ENCODE measurements around the gene CBFA2T3. TPM values are rescaled to one million over a fixed set of nuclear protein-coding genes. Genes with fewer than 3 reads are reported as not detected.

CBFA2T3 gene
- total RNA-seq, result 1 to 10 TPM in 6 of 8 experiments, under 1 TPM in 2; 0.41 to 3.4 (median 1.2) TPM

DNA sequence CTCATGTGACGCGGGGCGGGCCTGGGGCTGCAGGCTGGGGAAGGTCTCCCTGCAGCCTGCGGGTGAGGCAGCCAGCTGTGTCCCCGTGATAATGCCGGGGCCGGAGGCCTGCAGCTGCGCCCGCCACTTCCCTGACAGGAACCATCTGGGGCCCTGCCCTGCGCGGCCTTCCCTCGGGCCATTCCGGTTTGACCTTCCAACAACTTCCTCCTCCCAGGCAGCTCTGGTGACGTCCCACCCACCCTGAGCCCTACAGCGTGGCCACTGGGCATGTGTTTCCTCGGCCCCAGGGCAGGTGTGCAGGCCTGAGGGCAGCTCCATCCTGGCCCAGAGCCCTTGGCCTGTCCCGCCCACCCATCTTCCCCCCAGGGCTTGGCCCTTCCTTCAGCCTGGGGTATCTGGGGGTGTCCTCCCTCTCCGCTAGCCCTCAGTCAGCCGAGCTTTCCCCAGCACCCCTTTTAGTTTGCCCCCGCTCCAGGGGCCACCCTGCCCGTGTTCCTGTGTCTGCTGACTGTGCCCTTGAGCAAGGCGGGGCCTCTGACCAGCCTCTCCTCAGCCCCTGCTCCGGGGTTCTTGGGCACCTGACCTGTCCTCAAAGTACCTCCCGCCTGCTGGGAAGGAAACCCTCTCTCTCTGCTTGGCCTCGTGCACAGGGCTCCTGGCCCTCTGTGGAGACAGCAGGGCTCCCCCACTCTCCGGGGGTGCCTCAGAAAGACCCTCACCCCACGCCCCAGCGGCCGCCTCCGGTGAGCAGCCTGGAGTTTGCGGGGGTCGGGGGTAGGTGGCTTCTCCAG, at the start of gene CBFA2T3:
TSS of gene CBFA2T3 (minus strand) at position 190 of the 794 bp plus-strand sequence. CDS start 400 bp downstream, outside the sequence.
- WGBS, 10 experiments, result 8 to 50% methylated on average over 2 of the region's 32 CpGs; no CpG with 5 or more reads in 8 of the 10 experiments
- Histone ChIP-seq H3K27ac (peak within 1 kb of the TSS; percentile 74 to 90), H3K4me1 (replicated peaks in 1 of 2) (peaks cover 24 to 33% of the 10 kb centered on the region in 2 donors), H3K4me3 (peak within 1 kb of the TSS in 1 of 5 donors; percentile 14)
- in situ Hi-C loops (cut with MboI; ENCODE audit: low pct_unique_long_range_greater_than_20kb in 2 of 9, low sequenced_read_pairs in 9 of 9, unreplicated experiment in 9 of 9), result no loop called here
- ATAC-seq (replicated peaks in 6 of 8), result peak; percentile 61 to 92 (median 86)

DNA sequence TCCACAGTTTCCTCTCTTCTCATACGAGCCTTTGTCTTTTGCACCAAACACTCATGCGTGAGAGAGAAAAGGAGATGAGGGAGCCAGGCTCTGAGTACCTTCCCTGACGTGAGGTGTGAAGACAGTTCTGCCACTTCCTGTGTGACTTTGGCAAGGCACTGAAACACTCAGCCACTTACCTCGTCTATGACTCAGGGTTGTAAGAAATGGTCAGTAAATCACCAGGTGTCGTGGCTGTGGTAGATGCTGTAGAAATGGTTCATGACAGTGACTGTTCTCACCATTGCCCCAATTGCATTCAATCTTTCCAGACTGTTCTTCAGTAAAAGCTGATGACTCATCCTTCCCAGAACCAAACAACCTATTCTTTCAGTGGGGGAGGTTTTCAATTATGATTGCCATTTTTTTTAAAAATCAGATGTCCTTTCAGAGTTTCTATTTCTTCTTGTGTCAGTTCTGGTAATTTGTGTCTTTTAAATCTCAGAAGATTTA, 49.2 kb upstream of the CBFA2T3 start:
- peak in 4 of 8 experiments; percentile 69 to 97 (median 84) for ATAC-seq (replicated peaks in 6 of 8)
- no peaks in the 10 kb centered on the region for H3K4me1 ChIP-seq (replicated peaks in 1 of 2)
- WGBS, 10 experiments, result 0 to 54% (median 16%) methylated on average over 1 to 4 of the region's 5 CpGs; no CpG with 5 or more reads in 2 of the 10 experiments
- in situ Hi-C loops (cut with MboI; ENCODE audit: low pct_unique_long_range_greater_than_20kb in 2 of 9, low sequenced_read_pairs in 9 of 9, unreplicated experiment in 9 of 9), result no loop called here
- no peak overlapping the region for H3K27ac ChIP-seq
- no peak overlapping the region for H3K4me3 ChIP-seq

DNA sequence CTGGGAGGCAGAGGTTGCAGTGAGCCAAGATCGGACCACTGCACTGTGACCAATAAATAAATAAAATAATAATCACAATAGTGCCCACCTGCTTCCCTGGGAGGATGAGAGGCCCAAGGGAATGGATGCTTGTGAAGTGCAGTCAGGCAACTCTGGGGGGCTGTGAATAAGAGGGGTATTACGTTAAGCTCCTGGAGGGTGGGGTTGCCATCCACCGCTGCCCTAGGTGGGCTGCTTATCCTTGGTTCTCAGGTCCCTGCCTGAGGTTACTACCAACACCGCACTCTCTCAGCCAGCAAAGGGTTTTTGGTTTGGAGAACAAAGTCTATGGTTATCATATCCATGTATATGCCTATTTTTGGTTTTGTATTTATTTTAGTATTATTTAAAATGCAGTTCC, 48.6 kb upstream of the CBFA2T3 start:
- H3K27ac ChIP-seq, result no peak overlapping the region
- no peak for ATAC-seq (replicated peaks in 6 of 8)
- in situ Hi-C loops (cut with MboI; ENCODE audit: low pct_unique_long_range_greater_than_20kb in 2 of 9, low sequenced_read_pairs in 9 of 9, unreplicated experiment in 9 of 9), result no loop called here
- H3K4me1 ChIP-seq (replicated peaks in 1 of 2), result no peaks in the 10 kb centered on the region
- H3K4me3 ChIP-seq, result no peak overlapping the region
- WGBS, 10 experiments, result 50 to 80% (median 75%) methylated on average over 1 to 4 of the region's 4 CpGs; no CpG with 5 or more reads in 5 of the 10 experiments

DNA sequence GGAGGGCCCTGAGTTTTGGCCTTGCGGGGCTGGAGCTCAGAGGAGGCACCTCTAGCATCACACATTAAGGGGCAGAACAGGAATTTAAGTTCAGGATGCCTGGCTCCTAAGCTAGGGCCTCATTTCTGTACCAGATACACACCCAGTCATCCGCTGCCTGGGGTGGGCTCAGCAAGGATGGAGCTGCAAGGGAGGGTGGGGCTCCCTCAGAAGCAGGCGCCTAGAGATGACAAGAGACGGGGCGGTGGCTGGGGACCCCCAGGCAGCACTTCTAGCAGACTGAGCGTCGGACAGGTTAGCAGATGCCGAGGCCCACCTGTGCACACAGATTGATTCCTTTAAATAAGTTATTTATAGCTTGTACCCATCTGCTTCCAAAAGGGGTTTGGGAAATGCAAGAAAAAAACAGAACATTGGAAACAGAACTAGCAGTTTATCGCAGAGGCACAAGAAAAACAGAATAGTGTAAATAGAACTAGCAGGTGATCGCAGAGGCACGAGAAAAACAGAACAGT, 47.6 kb upstream of the CBFA2T3 start:
- Histone ChIP-seq H3K4me1 (replicated peaks in 1 of 2) (no peaks in the 10 kb centered on the region), H3K4me3 (no peak overlapping the region), H3K27ac (no peak overlapping the region)
- no peak for ATAC-seq (replicated peaks in 6 of 8)
- 33 to 100% (median 66%) methylated on average over 2 to 9 of the region's 11 CpGs; no CpG with 5 or more reads in 1 of the 10 experiments for WGBS, 10 experiments
- in situ Hi-C loops (cut with MboI; ENCODE audit: low pct_unique_long_range_greater_than_20kb in 2 of 9, low sequenced_read_pairs in 9 of 9, unreplicated experiment in 9 of 9), result no loop called here

DNA sequence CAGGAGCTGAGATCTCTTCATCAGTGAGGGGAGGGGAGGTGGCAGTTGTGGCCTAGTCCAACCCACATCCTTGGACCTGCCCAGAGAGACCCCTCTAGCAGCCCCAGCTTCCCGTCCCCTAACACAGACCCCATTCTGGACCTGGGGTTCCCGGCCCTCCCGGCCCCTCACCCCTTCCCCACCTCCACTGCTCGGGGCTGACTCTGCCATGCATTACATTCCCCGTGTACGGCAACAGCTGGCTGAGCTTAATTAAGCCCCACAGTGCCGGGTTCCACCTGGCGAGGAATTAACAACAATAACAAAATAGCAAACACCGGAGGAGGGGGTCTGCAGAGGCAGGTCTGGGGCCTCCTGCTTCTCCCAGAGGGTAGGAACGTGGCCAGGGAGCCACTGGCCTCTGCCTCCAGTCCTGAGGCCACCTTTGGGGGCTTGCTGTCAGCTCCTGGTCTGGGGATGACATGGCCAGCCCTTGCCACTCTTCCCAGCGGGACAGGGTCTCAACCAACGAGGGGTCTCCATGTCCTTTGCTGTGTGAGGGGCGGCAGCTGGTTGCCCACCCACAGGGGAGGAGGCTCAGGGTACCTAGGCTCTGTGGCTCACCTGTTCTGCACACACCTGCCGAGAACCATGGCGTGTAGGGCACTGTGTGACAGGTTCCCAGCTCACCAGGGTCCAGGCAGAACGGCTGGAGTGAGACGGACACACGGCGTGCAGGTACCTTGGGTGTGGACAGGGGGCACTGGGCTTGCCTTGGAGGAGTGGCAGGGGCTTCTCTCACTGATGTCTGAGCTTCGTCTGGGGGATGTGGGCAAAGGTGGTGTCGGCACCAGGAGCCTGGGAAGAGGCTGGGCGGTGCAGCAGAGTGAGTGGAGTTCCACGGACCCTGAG, 46.9 kb upstream of the CBFA2T3 start:
- in situ Hi-C loops (cut with MboI; ENCODE audit: low pct_unique_long_range_greater_than_20kb in 2 of 9, low sequenced_read_pairs in 9 of 9, unreplicated experiment in 9 of 9), result no loop called here
- Histone ChIP-seq H3K4me3 (no peak overlapping the region), H3K27ac (no peak overlapping the region), H3K4me1 (replicated peaks in 1 of 2) (no peaks in the 10 kb centered on the region)
- no peak for ATAC-seq (replicated peaks in 6 of 8)
- 50 to 77% (median 72%) methylated on average over 2 to 4 of the region's 23 CpGs; no CpG with 5 or more reads in 7 of the 10 experiments for WGBS, 10 experiments

DNA sequence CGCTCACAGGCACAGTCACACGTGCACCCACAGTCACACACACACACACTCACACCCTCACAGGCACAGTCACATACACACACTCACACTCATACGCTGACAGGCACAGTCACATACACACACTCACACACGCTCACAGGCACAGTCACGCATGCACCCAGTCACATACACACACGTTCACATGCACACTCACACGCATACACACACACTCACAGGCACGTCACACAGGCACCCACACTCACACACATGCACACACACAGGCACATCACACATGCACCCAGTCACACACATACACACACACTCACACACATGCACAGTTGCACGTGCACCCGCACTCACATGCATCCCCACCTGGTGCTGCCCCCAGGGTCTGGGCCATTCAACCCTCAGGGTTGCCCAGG, 46.1 kb upstream of the CBFA2T3 start:
- Histone ChIP-seq H3K4me1 (replicated peaks in 1 of 2) (peaks cover 0 to 4% of the 10 kb centered on the region in 2 donors), H3K4me3 (no peak overlapping the region), H3K27ac (no peak overlapping the region)
- in situ Hi-C loops (cut with MboI; ENCODE audit: low pct_unique_long_range_greater_than_20kb in 2 of 9, low sequenced_read_pairs in 9 of 9, unreplicated experiment in 9 of 9), result no loop called here
- no peak for ATAC-seq (replicated peaks in 6 of 8)
- WGBS, 10 experiments, result 20 to 93% (median 81%) methylated on average over 1 to 4 of the region's 10 CpGs; no CpG with 5 or more reads in 4 of the 10 experiments

DNA sequence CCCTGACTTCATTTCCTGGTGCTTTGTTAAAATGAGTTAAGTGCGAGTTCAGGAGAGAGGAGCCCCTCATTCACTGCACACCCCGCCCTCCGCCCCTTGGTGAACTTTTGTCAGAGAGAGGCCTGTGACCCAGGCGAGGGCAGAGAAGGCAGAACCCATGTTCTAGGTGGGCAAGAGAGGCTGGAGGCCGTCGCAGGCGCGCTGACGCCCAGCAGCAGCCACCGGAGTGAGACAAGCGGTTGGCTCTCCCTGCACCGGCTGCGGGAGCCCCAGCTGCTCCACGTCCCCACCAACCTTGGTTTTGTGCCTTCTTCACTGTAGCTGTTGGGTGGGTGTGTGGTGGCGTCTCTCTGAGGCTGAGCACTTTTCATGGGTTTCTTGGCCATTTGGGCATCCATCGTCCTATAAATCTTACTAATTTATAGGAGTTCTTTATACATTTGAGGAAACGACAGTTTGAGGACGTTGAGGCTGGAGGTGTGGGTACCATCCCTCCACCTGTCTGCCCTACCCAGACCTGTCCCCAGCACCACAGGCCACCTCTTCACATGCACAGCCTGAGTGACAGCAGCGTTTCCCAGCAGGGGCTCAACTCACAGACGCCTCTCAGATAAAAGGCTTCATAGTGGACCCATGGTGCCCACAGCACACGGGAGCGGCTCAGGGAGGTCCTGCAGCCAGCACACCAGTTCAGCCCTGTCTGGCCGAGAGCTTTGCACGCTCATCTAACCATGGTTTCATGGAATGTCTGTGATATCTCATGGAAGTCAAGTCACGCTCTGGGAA, 45.2 kb upstream of the CBFA2T3 start:
- Histone ChIP-seq H3K4me3 (no peak overlapping the region), H3K27ac (no peak overlapping the region), H3K4me1 (replicated peaks in 1 of 2) (peaks cover 0 to 9% of the 10 kb centered on the region in 2 donors)
- no peak for ATAC-seq (replicated peaks in 6 of 8)
- 38 to 90% (median 62%) methylated on average over 1 to 8 of the region's 25 CpGs for WGBS, 10 experiments
- in situ Hi-C loops (cut with MboI; ENCODE audit: low pct_unique_long_range_greater_than_20kb in 2 of 9, low sequenced_read_pairs in 9 of 9, unreplicated experiment in 9 of 9), result no loop called here

DNA sequence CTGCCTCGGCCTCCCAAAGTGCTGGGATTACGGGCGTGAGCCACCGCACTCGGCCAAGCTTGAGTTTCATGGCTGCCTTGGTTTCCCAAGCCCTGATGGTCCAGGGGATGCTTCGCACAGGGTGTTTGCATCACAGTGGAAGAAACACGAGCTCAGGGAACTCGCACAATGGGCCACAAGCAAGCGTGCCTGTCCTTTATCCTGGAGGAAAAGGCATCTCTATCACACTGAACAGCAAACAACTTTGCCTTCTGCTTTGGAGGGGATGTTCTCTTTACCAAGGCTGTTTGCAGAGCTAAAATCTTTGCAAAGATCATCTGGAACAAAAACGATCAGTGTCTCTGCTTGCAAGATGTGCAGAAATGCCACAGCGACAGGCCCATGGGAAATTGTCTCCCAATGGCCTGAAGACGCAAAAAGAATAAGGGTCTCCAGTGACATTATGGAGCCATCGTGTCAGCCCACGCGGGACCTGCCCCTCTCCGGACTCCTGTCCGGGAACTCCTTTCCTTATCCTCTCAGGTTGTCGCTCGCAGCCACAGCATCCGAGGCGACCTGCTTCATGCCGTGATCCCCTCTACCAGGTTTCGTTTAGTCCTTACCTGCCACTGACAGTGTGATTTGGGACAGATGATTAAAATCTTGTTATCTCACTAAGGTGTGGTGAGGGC, 44.1 kb upstream of the CBFA2T3 start:
- 0 to 93% (median 72%) methylated on average over 1 to 18 of the region's 23 CpGs; no CpG with 5 or more reads in 1 of the 10 experiments for WGBS, 10 experiments
- Histone ChIP-seq H3K4me3 (no peak overlapping the region), H3K27ac (no peak overlapping the region), H3K4me1 (replicated peaks in 1 of 2) (peaks cover 0 to 9% of the 10 kb centered on the region in 2 donors)
- no peak for ATAC-seq (replicated peaks in 6 of 8)
- in situ Hi-C loops (cut with MboI; ENCODE audit: low pct_unique_long_range_greater_than_20kb in 2 of 9, low sequenced_read_pairs in 9 of 9, unreplicated experiment in 9 of 9), result no loop called here

DNA sequence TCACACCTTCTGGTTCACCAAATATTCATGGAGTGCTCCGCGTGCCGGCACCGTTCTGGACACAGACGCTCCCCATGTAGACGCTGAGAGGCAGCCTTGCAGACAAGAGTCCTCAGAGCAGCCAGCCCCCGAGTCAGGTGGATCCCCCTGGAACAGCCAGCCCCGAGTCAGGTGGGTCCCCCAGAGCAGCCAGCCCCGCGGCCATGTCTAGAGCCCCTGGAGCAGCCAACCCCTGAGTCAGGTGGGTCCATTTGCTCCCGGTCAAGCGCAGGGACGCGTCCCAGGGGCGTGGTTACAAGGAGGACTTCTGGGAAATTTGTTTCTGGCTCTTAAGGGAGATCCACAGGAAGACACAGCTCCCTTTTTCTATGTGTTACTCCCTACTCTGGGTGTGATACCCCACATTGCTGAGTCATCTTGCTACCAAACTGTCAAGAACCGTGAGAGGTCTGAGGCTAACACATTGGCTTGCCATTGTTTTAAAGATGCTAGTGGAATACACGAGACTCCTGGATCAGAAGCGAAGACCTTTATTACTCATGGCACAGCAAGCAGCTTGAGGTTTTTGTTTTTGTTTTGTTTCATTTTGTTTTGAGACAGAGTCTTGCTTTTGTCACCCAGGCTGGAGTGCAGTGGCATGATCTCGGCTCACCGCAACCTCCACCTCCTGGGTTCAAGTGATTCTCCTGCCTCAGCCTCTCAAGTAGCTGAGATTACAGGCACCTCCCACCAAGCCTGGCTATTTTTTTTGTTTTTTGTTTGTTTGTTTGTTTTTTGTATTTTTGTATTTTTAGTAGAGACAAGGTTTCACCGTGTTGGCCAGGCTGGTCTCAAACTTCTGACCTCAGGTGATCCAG, 43.3 kb upstream of the CBFA2T3 start:
- WGBS, 10 experiments, result 54 to 100% (median 77%) methylated on average over 1 to 13 of the region's 21 CpGs; no CpG with 5 or more reads in 2 of the 10 experiments
- peaks cover 0 to 9% of the 10 kb centered on the region in 2 donors for H3K4me1 ChIP-seq (replicated peaks in 1 of 2)
- no peak overlapping the region for H3K27ac ChIP-seq
- in situ Hi-C loops (cut with MboI; ENCODE audit: low pct_unique_long_range_greater_than_20kb in 2 of 9, low sequenced_read_pairs in 9 of 9, unreplicated experiment in 9 of 9), result no loop called here
- H3K4me3 ChIP-seq, result no peak overlapping the region
- ATAC-seq (replicated peaks in 6 of 8), result peak in 2 of 8 experiments; percentile 9 to 10

DNA sequence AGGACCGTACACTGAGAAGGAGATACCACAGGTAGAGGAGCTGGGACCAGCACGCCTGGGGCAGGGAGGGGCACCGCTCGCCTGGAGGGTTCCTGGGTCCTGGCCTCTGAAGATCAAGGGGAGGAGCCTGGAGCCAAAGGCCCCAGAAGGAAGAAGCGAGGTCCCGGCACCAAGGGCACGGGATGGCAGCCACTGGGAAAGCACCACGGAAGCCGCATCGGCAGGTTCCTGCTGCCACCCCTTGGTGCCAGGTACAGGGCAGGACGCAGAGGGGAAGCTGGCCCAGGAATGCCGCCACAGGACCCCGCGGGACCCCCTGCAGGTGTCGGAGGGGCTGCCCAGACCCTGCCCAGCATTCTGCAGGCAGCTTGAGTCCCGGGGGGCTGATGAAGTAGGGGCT, 42.5 kb upstream of the CBFA2T3 start:
- no peak for ATAC-seq (replicated peaks in 6 of 8)
- 80 to 88% (median 82%) methylated on average over 1 to 9 of the region's 16 CpGs; no CpG with 5 or more reads in 5 of the 10 experiments for WGBS, 10 experiments

More for the DNA sequence above, 42.5 kb upstream of the CBFA2T3 start:
- in situ Hi-C loops (cut with MboI; ENCODE audit: low pct_unique_long_range_greater_than_20kb in 2 of 9, low sequenced_read_pairs in 9 of 9, unreplicated experiment in 9 of 9), result no loop called here
- Histone ChIP-seq H3K4me1 (replicated peaks in 1 of 2) (peaks cover 0 to 9% of the 10 kb centered on the region in 2 donors), H3K4me3 (no peak overlapping the region), H3K27ac (no peak overlapping the region)

All from motor neuron (in vitro differentiated cells).